TTC549 (cell line): ENCODE results near the gene ANXA11.
"Not testable (repeated sequence)": the region's sequence is repeated elsewhere in the genome, so short reads cannot be mapped to it uniquely, and the experiment has no call there.

Experiments used
- FAIRE-seq: peaks from 2 replicates; lab custom pipeline; 2012; peaks lifted over from hg19 to GRCh38; lab: Jason Lieb, UNC

ANXA11 gene

GRCh38 chr10:80207768-80208370, 2.5 kb upstream of the ANXA11 start:
- FAIRE-seq, result no peak

GRCh38 chr10:80206277-80206655, 929 bp upstream of the ANXA11 start:
- FAIRE-seq, result no peak

GRCh38 chr10:80204677-80205476, 460 bp downstream of the ANXA11 start:
- FAIRE-seq, result no peak

- no peak for FAIRE-seq
These were observed 1.3 kb downstream of the ANXA11 start for GRCh38 chr10:80203835-80204676.

- FAIRE-seq, result no peak
These were observed 2.2 kb downstream of the ANXA11 start for GRCh38 chr10:80202934-80203834.

- not testable (repeated sequence) for FAIRE-seq
These were observed 2.8 kb downstream of the ANXA11 start for GRCh38 chr10:80202530-80202929.

GRCh38 chr10:80201608-80202141, 3.7 kb downstream of the ANXA11 start:
- no peak for FAIRE-seq

GRCh38 chr10:80200687-80201086, 4.7 kb downstream of the ANXA11 start:
- FAIRE-seq, result no peak

- no peak for FAIRE-seq
These were observed 5.1 kb downstream of the ANXA11 start for GRCh38 chr10:80200259-80200658.

GRCh38 chr10:80199828-80200227, 5.5 kb downstream of the ANXA11 start:
- no peak for FAIRE-seq

- FAIRE-seq, result no peak
These were observed 7.1 kb downstream of the ANXA11 start for GRCh38 chr10:80197972-80198916.

- FAIRE-seq, result no peak
These were observed 8.4 kb downstream of the ANXA11 start for GRCh38 chr10:80196950-80197315.

- FAIRE-seq, result no peak
These were observed 8.9 kb downstream of the ANXA11 start for GRCh38 chr10:80196270-80196949.

GRCh38 chr10:80195046-80195574, 10.2 kb downstream of the ANXA11 start:
- FAIRE-seq, result no peak

GRCh38 chr10:80194373-80195045, 10.8 kb downstream of the ANXA11 start:
- FAIRE-seq, result no peak

GRCh38 chr10:80192553-80192952, 12.8 kb downstream of the ANXA11 start:
- no peak for FAIRE-seq

- FAIRE-seq, result no peak
These were observed 13.6 kb downstream of the ANXA11 start for GRCh38 chr10:80191589-80192270.

GRCh38 chr10:80188713-80189112, 16.6 kb downstream of the ANXA11 start:
- FAIRE-seq, result no peak
